DMS114 treated with DMSO at 0.1 percent for 48 hours (cell line): Measurements from ENCODE around the gene IGFALS.
"Not testable (repeated sequence)": the region's sequence is repeated elsewhere in the genome, so short reads cannot be mapped to it uniquely, and the experiment has no call there.

Experiments
- DNase-seq: peaks from one replicate; lab custom pipeline; 2025; ENCODE audit not compliant: unreplicated experiment; lab: John Stamatoyannopoulos, UW

IGFALS gene

DNA sequence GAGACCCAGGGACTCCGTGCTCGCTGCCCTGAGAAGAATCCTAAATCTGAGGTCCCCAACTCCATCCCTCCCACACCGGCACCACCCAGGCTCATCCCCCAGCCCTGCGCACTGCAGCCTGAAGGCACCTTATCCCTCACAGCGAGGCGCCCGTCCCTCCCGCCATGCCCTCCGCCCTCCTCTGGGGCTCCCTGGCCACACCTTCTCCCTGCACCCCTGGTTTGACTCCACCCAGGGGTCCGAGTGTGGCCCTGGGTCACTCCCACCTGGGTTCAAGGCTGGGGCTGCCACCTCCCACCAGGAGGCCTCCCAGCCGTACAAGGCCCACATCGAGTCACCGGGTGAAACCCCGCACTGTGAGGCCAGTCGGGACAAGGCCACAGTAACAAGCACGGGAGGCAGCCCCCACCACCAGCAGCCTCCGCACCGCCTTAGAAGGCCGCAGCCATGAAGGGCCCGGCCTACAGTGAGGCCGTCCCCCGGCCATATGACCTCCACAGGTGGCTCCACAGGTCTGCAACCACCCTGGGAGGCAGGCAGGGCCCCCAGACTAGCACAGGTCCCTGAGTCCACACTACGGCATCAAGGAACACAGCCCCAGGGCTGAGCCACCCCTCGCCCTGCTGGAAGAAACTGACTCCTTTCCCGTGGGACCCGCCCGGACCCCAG lies 24.8 kb upstream of the IGFALS start:
- DNase-seq, result no peak

DNA sequence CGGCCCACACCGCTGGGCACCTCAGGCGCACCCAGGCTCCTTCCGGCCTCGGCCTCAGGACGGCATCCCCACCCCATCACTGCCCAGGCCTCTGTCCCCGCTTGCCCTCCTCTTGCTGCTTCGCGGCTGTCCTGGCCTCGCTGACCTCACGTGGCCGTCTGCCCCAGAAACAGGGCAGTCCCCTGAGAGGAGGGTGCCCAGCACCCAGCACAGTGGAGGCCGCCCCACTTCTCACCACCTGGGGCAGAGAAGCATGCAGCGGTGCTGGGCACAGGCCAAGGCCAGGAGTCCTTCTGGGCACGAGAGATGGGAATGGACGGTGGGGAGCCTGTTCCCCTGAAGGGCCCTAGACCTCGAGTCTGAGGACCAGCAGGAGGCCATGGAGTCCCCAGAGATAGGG lies 24.2 kb upstream of the IGFALS start:
- no peak for DNase-seq

- no peak for DNase-seq
These were observed 23.7 kb upstream of the IGFALS start for GRCh38 chr16:1817276-1817589.

DNA sequence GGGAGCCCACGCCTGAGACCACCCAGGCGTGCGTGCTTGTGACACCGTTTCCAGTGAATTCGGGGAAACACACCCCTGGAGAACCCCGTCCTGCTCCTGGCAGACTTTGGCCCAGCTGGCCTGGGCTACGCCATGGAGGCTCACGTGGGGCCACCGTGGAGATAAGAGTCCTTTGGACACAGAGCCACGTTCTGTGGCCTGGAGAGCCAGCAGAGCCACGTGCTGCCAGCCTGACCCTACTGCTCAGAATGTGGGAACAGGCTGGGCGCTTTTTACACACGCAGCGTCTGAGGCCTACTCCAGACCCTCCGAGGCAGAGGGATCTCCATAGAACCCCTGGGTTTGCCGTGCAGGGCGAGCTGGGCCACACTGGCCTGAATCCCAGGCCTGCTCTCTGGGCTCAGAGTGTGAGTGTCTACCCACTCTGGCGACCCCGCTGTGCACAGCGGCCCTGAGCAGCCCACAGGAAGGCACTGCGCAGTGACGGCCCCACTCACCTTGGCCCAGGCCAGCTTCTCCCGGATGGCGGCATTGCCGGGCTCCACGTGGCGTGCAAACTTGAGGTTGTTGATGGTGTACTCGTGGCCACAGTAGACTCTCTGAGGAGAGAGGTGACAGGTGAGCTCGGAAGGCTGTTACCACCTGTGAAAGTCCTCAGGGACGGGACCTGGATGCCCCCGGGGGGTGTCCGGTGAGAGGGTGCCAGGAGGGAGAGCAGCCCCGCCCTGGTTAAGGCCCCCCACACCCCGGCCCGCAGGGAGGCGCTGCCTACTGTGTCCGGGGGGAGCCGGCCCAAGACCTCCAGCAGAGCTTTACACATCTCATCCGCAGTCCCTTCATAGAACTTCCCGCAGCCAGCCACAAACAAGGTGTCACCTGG lies 23.1 kb upstream of the IGFALS start:
- DNase-seq, result no peak

DNA sequence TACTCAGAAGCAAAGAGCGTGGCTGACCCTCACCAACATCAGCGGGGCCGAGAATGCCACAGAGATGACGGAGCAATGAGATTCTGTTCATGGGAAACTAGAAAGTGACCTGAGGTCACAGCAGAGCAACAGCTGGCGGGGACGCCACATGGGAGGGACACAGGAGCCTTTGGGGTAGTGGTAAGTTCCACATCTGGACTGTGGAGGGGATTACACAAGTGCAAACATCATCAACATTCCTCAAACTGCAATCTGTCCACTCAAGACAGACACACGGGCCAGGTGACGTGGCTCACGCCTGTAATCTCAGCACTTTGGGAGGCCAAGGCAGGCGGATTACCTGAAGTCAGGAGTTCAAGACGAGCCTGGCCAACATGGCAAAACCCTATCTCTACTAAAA lies 22.0 kb upstream of the IGFALS start:
- no peak for DNase-seq

DNA sequence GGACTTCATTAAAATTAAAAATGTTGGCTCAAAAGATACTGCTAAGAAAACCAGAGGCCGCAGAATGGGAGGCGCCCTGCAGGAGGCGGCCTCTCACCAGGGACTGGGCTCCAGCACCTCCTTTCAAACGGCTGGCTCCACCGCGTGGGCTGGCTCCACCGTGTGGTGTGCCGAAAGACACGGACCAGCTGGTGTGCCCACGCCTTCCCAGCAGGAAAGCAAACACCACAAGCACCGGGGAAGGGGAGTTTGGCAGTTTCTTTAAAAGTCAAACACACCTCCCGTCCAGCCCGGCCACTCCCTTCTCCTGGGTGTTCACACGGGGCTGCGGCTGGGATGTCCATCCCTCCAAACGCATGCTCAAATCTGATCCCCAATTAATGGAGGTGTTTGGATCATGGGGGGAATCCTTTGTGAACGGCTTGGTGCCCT lies 19.2 kb upstream of the IGFALS start:
- peak; percentile 31 for DNase-seq

DNA sequence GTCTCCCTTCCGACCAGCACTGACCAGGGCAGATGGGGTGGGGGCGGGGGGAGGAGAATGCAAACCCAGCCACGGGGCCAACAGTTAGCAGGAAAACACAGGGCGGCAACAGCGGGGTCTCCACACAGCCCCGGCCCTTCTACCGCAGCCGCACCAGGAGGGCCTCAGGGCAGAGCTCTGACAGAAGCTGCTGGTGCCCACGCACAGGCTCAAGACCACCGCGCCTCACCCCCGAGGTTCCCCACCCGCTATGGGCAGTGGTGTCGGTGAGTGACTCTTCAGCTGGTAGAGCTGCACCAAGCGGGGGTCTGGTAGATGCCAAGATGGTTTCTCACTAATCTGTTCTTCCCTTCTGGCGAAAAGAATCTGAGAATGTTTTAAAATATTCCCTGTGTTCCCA lies 17.0 kb upstream of the IGFALS start:
- DNase-seq, result no peak

GRCh38 chr16:1810106-1810505 lies 16.6 kb upstream of the IGFALS start:
- no peak for DNase-seq

DNA sequence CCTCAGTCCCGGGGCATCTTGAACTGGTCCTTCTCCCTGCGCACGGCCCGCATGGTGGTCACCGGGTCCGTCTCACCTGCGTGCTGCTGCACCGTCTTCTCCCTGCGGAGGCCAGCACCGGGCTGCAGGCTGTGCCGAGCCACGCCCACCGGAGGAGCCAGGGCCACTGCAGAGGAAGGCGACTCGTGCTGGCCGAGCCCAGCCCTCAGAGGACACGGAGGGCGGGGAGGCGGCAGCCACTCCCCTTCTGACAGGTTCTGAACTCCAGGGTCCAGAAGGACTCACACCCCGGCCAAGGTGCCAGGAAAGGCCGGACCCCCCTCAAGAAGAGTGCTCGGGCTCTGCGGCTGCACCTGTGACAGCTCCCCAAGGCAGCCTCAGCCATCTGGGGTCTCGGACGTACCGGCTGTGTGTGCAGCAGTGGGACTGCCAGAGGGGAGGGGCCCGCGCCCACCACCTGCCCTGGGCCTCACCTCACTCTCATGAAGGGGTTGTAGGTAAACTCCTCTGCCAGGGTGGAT lies 15.8 kb upstream of the IGFALS start:
- no peak for DNase-seq

DNA sequence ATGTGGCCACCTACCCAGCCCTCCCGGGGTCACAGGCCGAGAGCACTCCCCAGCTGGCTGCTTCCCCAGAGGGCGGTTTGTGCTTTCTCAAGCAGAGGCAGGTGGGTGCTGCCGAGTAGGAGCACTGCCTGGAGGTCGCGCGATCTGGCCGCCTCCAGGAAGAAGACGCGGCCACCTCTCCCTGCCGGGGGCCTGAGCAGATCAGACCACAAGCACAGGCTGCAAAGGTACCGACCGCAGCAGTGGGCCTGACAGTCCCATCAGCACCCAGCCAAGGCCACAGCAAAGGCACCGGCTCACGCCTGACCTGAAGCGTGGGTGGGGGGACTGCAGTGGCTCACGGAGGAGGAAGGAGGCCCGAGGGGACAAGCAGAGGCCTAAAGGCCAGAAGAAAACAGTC lies 15.2 kb upstream of the IGFALS start:
- DNase-seq, result no peak

DNA sequence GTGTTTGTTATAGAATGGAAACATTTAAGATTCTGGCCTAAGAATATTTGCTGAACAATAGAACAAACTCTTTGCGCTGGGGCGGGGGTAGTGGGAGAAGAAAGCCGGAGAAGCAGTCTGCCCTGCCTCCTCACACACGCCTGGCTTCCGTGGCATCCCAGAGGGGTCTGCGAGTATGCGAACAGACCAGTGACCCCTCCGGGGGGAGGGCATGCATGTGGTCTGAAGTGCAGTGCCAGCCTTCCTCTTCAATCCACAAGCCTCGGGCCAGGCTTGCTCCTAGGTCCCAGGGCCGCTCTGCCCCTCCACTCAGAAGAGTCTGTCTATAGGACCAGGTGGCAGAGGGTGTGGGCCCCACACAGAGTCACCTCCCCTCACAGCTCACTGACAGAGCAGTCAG lies 14.1 kb upstream of the IGFALS start:
- DNase-seq, result no peak

GRCh38 chr16:1800701-1801100 lies 7.2 kb upstream of the IGFALS start:
- no peak for DNase-seq

GRCh38 chr16:1799263-1799662 lies 5.8 kb upstream of the IGFALS start:
- DNase-seq, result not testable (repeated sequence)

DNA sequence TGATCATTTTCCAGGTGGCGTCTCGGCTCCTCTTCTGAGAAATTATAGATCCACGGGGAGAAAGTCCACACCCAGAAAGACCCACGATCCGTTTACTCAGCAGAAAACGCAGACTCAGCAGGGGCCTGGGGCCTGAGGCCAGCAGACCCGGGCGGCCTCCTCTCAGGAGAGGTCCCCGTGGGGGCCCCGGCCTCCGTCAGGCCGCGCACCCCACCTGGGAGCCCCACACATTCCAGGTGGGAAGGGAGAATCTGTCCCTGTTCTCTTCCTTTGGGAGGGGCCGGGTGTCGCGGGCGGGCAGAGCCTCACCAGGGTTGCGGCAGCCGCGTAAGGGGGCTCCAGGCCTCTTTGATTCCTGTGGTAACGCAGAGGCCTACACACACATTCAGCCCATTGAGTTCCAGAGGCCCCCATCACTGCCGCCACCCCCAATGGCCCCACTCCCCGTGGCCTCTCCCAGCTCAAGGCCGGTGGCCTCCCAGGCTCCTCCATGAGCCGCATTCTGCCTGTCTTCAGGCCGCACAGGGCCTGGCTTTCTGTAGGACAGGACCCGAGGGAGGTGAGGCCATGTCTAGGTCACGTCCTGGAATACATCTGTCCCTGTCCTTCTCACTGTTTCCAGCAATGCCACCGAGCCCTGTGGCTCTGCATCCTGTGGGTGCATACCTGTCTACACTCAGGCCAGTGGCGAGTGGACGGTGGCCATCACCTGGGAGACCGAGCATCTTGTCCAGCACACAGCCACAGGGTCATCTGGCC lies 1.6 kb upstream of the IGFALS start:
- DNase-seq, result no peak

DNA sequence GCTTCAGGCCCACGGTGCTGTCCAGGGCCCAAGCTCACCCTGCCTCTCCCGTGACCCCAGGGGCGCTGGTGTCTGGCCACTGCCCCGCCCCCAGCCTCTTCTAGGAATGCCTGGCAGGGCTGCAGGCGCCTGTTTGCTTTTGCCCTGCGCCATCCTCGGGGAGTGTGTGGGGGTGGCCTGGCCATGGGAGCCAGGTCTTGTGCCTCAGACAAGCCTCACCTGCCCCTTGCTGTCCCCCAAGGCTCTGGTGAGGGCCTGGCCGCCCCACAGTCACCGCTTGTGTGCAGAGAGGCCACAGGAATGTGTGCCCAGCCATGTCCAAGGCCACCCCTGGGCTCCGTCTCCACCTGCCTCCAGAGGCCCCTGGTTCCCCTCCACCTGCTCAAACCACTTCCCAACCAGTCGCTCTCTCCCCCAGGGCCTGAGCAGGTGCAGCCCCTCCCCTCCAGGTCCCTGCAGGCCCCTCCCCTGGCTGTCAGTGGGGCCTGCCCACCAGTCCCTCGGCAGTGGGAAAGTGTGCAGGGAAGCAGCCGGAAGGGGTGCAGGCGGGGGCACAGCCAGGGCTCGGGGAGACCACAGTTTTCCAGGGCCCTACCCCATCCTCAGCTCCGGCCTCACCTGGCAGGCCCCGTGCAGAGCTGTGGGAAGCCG lies 841 bp upstream of the IGFALS start:
- DNase-seq, result no peak

DNA sequence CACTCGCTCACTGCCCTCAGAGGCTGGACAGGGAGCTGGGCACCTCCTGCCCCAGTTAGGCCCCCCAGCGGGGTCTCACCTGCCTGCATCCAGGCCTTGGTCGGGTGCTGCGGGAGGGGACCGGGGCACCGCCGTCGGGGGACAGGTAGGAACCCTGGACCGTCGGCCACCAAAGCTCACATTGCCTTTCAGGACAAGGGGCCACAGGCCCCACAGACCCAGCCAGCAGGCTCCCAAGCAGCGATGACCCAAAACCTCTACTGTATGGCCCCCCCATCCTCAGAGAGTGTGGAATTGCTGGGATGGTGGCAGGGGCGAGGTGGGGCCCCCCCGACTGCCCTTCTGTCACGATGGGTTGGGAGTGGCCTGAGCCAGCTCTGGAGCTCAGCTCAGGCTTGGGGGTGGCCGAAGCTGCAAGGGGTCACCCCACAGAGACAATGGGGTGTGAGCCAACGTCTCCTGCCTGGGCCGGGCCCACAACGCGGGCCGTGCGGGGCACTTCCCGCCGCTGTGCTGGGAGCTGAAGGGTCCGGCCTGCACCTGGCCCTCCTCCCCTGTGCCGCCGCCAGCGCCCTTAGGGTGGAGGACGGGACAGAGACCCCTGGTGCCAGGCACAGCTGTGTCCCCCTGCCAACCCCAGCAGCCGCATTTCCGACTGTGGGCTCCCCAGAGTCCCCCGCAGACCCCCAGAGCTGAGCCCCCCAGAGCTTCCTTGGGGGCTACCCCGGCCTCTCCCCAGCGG lies 498 bp downstream of the IGFALS start:
- no peak for DNase-seq

- DNase-seq, result no peak
These were observed 1.3 kb downstream of the IGFALS start for GRCh38 chr16:1791943-1792812.

GRCh38 chr16:1791256-1791942 lies 2.1 kb downstream of the IGFALS start:
- no peak for DNase-seq
